CD4-positive, alpha-beta T cell (primary cell): Measurements from ENCODE around the gene GNG7. TPM values are rescaled to one million over a fixed set of nuclear protein-coding genes. Genes with fewer than 3 reads are reported as not detected.

Experiments
- ATAC-seq: fragments of 200-7000 bp; cut with Tn5 transposase; one replicate; pipeline ENCODE4 v1.10.0; 2022; ENCODE audit warnings: mild to moderate bottlenecking; ENCODE audit not compliant: poor library complexity
- CTCF ChIA-PET: fragments of 350-600 bp; sonication (Branson Sonifier 250); formaldehyde crosslinking; loops from one replicate; lab custom pipeline; 2021; ENCODE audit warnings: antibody characterized with exemption, inconsistent platforms; lab: Charles Lee
- POLR2A ChIA-PET: fragments of 350-600 bp; sonication (Branson Sonifier 250); formaldehyde crosslinking; loops from one replicate; lab custom pipeline; 2021; ENCODE audit warnings: antibody characterized with exemption, inconsistent platforms; lab: Charles Lee
- DNase-seq, 14 experiments: peaks; one replicate each; pipeline ENCODE4 v3.0.0-alpha.2; 2013 to 2020; ENCODE audit warnings: mixed read lengths in 2 of 14
- H3K27ac ChIP-seq, 2 donors: one replicate each; pipeline versions ENCODE4 v1.5.1 to v1.7.0; 2013; ENCODE audit warnings: low read length in 2 of 2, low read depth in 1 of 2, mild to moderate bottlenecking in 1 of 2
- H3K27me3 ChIP-seq, 2 experiments: 1 replicate in 1 of 2; 2 replicates in 1 of 2; pipeline versions ENCODE4 v1.6.1 to v1.7.0; 2013; ENCODE audit warnings: low read length in 2 of 2, control low read depth in 1 of 2, mild to moderate bottlenecking in 1 of 2, moderate library complexity in 1 of 2; ENCODE audit not compliant: insufficient read depth in 2 of 2, control insufficient read depth in 1 of 2
- H3K36me3 ChIP-seq: one replicate; pipeline ENCODE4 v1.6.1; 2013; ENCODE audit warnings: low read length, control low read depth; ENCODE audit not compliant: insufficient read depth
- H3K4me1 ChIP-seq: one replicate; pipeline ENCODE4 v1.6.1; 2013; ENCODE audit warnings: low read length, control low read depth; ENCODE audit not compliant: insufficient read depth
- H3K4me3 ChIP-seq: one replicate; pipeline ENCODE4 v1.5.1; 2013; ENCODE audit warnings: mild to moderate bottlenecking, low read length, moderate library complexity
- H3K9me3 ChIP-seq, 2 experiments: 1 replicate in 1 of 2; 2 replicates in 1 of 2; pipeline versions ENCODE4 v1.6.1 to v1.7.0; 2013; ENCODE audit warnings: low read length in 2 of 2, mild to moderate bottlenecking in 2 of 2, control low read depth in 1 of 2, moderate library complexity in 1 of 2; ENCODE audit not compliant: control insufficient read depth in 1 of 2, insufficient read depth in 1 of 2
- H3K27ac Mint-ChIP-seq: one replicate; pipeline ENCODE4 v1.8.0; 2020; ENCODE audit warnings: mixed read lengths
- H3K27me3 Mint-ChIP-seq: one replicate; pipeline ENCODE4 v1.8.0; 2021; ENCODE audit warnings: mixed read lengths
- H3K36me3 Mint-ChIP-seq: one replicate; pipeline ENCODE4 v1.8.0; 2021; ENCODE audit warnings: low read depth, mixed read lengths
- H3K4me1 Mint-ChIP-seq: one replicate; pipeline ENCODE4 v1.8.0; 2021; ENCODE audit warnings: low read depth, mixed read lengths
- H3K4me3 Mint-ChIP-seq: one replicate; pipeline ENCODE4 v1.8.0; 2020; ENCODE audit warnings: mild to moderate bottlenecking, mixed read lengths
- H3K9me3 Mint-ChIP-seq: one replicate; pipeline ENCODE4 v1.8.0; 2020; ENCODE audit warnings: mixed read lengths
- intact Hi-C, 2 experiments: fragments of 100-400 bp; cut with DNase I in 1 of 2; cut with micrococcal nuclease in 1 of 2; formaldehyde crosslinking; loops; one replicate each; pipeline versions ENCODE4 v1.15.1 to v1.9.0; 2023 to 2025; cut with DNase I, micrococcal nuclease
- total RNA-seq, 174 experiments: library from RNA in 2 of 174; stranded (reverse) in 2 of 174; gene quantifications; one replicate each; pipeline ENCODE4 v1.2.3 and lab custom pipeline; 2021 to 2026
- TF ChIP-seq, protein P1 (sequence below): fragments of 200-600 bp; IDR thresholded peaks from one replicate; pipeline ENCODE4 v1.8.0; 2022; ENCODE audit warnings: antibody characterized with exemption, mild to moderate bottlenecking

The GNG7 gene
- total RNA-seq, 2 experiments from 2014 or later: 5.2 to 5.7 TPM

DNA sequence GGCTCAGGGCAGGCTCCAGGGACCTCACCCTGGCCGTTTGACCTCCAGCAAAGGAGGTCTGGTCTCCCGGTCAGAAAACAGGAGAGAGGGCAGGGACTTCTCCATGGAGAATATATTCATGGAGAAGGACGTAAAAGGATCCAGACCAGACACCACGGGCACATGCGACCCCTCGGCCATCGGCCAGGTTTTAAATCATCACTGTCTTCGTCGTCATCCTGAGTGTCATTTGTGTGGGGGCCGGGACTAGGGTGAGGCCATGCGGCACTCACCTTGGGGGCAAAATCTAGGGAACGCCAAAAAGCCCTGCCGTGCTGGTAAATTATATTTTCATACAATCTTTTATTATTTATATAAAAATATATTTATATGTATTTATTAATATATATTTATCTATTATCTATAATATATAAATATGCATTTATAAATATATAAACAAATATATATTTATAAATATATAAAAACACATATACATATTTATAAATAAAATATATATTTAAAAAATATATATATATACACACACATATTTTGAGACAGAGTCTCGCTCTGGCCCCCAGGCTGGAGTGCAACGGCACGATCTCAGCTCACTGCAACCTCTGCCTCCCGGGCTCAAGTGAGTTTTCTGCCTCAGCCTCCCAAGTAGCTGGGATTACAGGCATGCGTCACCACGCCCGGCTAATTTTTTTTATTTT lies 151.2 kb downstream of the GNG7 start:
- Mint-ChIP-seq H3K4me1 (peaks cover 13% of the 10 kb centered on the region), H3K4me3 (no peak overlapping the region), H3K27me3 (no peaks in the 10 kb centered on the region), H3K36me3 (no peaks in the 10 kb centered on the region), H3K27ac (no peak overlapping the region), H3K9me3 (no peaks in the 10 kb centered on the region)
- intact Hi-C loops: loop anchor here (5.0 kb wide), 2 partner anchors 44 to 61 kb away; no protein-coding TSS in a partner anchor
- ATAC-seq (no peak), DNase-seq (no peak)
- H3K27ac ChIP-seq: no peak overlapping the region
- peaks cover 21% of the 10 kb centered on the region for H3K4me1 ChIP-seq
- H3K27me3 ChIP-seq: no peaks in the 10 kb centered on the region
- ChIA-PET POLR2A (interaction anchor here (1.8 to 5.0 kb wide), 2 partner anchors 73 to 75 kb away, joined by 12 to 66 read pairs; partner anchors contain the start of gene GADD45B), CTCF (no interaction called here)
- peaks cover 0 to 15% of the 10 kb centered on the region in 2 experiments for H3K9me3 ChIP-seq
- H3K4me3 ChIP-seq: no peak overlapping the region
- no peaks in the 10 kb centered on the region for H3K36me3 ChIP-seq
- TF ChIP-seq, protein P1, sequence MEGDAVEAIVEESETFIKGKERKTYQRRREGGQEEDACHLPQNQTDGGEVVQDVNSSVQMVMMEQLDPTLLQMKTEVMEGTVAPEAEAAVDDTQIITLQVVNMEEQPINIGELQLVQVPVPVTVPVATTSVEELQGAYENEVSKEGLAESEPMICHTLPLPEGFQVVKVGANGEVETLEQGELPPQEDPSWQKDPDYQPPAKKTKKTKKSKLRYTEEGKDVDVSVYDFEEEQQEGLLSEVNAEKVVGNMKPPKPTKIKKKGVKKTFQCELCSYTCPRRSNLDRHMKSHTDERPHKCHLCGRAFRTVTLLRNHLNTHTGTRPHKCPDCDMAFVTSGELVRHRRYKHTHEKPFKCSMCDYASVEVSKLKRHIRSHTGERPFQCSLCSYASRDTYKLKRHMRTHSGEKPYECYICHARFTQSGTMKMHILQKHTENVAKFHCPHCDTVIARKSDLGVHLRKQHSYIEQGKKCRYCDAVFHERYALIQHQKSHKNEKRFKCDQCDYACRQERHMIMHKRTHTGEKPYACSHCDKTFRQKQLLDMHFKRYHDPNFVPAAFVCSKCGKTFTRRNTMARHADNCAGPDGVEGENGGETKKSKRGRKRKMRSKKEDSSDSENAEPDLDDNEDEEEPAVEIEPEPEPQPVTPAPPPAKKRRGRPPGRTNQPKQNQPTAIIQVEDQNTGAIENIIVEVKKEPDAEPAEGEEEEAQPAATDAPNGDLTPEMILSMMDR: no peak

DNA sequence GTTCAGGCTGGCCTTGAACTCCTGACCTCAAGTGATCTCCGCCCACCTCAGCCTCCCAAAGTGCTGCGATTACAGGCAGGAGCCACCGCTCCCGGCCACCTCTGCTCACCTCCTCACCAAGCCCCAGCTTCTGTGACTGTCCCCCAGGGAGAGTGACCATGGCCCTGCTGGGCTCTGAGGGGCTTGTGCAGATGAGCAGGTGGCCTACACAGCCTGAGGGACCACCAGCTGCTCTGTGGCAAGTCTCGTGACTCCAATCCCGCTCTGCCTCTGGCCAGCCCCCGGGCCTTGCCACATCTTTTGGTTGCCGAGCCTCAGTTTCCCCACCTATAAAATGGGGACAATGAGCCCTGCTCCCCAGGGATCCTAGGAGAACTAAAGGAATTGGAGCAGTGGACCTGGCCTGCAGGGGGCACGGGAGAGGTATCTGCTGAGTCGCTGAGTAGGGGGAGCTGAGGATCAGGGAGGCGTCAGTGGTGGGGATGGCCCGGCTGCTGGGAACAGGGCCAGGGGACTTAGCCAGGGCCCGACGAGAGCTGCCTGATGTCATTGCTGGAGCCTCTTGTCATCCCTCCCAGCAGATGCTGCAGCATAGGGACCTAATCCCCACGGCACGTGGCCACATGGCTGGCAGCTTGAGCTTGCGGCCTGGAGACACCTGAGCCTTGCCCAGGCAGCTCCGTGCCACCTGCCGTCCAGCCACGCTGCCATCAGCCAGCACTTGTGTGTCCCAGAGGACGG lies 151.9 kb downstream of the GNG7 start:
- Histone ChIP-seq H3K27me3 (no peaks in the 10 kb centered on the region), H3K4me3 (no peak overlapping the region), H3K27ac (no peak overlapping the region), H3K4me1 (peaks cover 18% of the 10 kb centered on the region), H3K9me3 (peaks cover 0 to 15% of the 10 kb centered on the region in 2 experiments), H3K36me3 (no peaks in the 10 kb centered on the region)
- H3K27ac Mint-ChIP-seq: no peak overlapping the region
- CTCF ChIA-PET: interaction anchor here (0.6 kb wide), 1 partner anchor 66 kb away, joined by 3 read pairs; no protein-coding TSS in a partner anchor
- no peaks in the 10 kb centered on the region for H3K9me3 Mint-ChIP-seq
- DNase-seq (no peak), ATAC-seq (no peak)
- TF ChIP-seq, protein P1: no peak
- H3K4me3 Mint-ChIP-seq: no peak overlapping the region
- peaks cover 13% of the 10 kb centered on the region for H3K4me1 Mint-ChIP-seq
- POLR2A ChIA-PET: interaction anchor here (5.0 kb wide), 1 partner anchor 74 kb away, joined by 66 read pairs; the partner anchor contains the start of gene GADD45B
- H3K36me3 Mint-ChIP-seq: no peaks in the 10 kb centered on the region
- intact Hi-C loops: loop anchor here (5.0 kb wide), 2 partner anchors 43 to 62 kb away; no protein-coding TSS in a partner anchor
- H3K27me3 Mint-ChIP-seq: no peaks in the 10 kb centered on the region

DNA sequence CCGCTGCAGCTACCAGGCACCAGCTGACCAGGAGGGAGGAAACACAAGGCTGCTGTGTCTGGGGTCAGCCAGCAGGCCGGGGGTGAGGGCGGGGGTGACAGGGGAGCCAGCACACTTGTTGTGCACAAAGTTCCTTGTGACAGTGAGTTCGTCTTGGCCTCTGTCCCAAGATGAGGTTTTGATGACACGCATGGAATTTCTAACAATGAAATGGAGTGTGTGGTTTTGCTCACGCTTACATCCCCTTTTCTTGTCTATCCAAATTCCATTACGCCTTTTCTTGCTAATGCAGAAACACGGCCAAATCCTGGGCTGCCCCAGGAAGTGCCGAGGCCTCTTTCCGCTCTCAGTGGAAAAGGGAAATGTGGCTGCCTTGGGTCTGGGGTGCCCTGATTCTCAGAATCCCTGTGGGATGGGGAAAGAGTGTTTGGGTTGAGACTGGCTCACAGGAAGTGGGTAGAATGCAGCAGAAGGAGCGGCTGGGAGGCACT lies 152.7 kb downstream of the GNG7 start:
- TF ChIP-seq, protein P1: no peak
- Mint-ChIP-seq H3K4me1 (peaks cover 13% of the 10 kb centered on the region), H3K4me3 (no peak overlapping the region), H3K27ac (no peak overlapping the region), H3K9me3 (no peaks in the 10 kb centered on the region), H3K27me3 (no peaks in the 10 kb centered on the region), H3K36me3 (no peaks in the 10 kb centered on the region)
- Histone ChIP-seq H3K4me1 (peaks cover 18% of the 10 kb centered on the region), H3K9me3 (peaks cover 0 to 15% of the 10 kb centered on the region in 2 experiments), H3K4me3 (no peak overlapping the region), H3K27me3 (no peaks in the 10 kb centered on the region), H3K27ac (no peak overlapping the region), H3K36me3 (no peaks in the 10 kb centered on the region)
- DNase-seq (peak in 3 of 14 experiments; percentile 23 to 75 (median 65)), ATAC-seq (no peak)
- intact Hi-C loops: loop anchor here (5.0 kb wide), 2 partner anchors 42 to 63 kb away; no protein-coding TSS in a partner anchor
- ChIA-PET POLR2A (interaction anchor here (5.0 kb wide), 1 partner anchor 74 kb away, joined by 66 read pairs; the partner anchor contains the start of gene GADD45B), CTCF (no interaction called here)
